Measurements from ENCODE around the gene MCM3AP.
"Not testable (repeated sequence)": the region's sequence is repeated elsewhere in the genome, so short reads cannot be mapped to it uniquely, and the experiment has no call there.

Gene MCM3AP

GRCh38 chr21:46243960-46244361, 41.5 kb downstream of the MCM3AP start:
- TF ChIP-seq HDGF (IDR thresholded peaks at IDR 0.05; ENCODE audit: borderline replicate concordance): no peak
- TF ChIP-seq SUZ12 (IDR thresholded peaks at IDR 0.05): no peak
- no peak for TF ChIP-seq ELF4 (IDR thresholded peaks at IDR 0.05)
- TF ChIP-seq TARDBP (IDR thresholded peaks at IDR 0.05): no peak
- no peak for TF ChIP-seq ARNT (IDR thresholded peaks at IDR 0.05)
- no peak for TF ChIP-seq CTBP1 (IDR thresholded peaks at IDR 0.05; ENCODE audit: borderline replicate concordance)
- TF ChIP-seq FOXM1 (IDR thresholded peaks at IDR 0.05; ENCODE audit: borderline replicate concordance): no peak
- TF ChIP-seq ZNF384 (IDR thresholded peaks at IDR 0.05): no peak
- no peak for TF ChIP-seq NFRKB (IDR thresholded peaks at IDR 0.05)
- no peak for TF ChIP-seq FOXK2 (IDR thresholded peaks at IDR 0.05)
- DNase-seq (ENCODE audit: extremely low spot score): no peak
- ChIA-PET POLR2A (interaction anchor here (1.2 kb wide), 1 partner anchor 39 kb away, joined by 3 read pairs; no protein-coding TSS in a partner anchor), CTCF (no interaction called here)

GRCh38 chr21:46243325-46243724, 42.1 kb downstream of the MCM3AP start:
- POLR2A ChIA-PET: no interaction called here

GRCh38 chr21:46241577-46241976, 43.8 kb downstream of the MCM3AP start:
- POLR2A ChIA-PET; DNase-seq (ENCODE audit: extremely low spot score): not testable (repeated sequence)
- CTCF ChIA-PET: interaction anchor here (0.9 kb wide), 1 partner anchor 11 kb away, joined by 3 read pairs; no protein-coding TSS in a partner anchor

More at GRCh38 chr21:46243325-46243724, 42.1 kb downstream of the MCM3AP start:
- CTCF ChIA-PET: no interaction called here
- TF ChIP-seq FOXA1 (IDR thresholded peaks at IDR 0.05): no peak
- no peak for TF ChIP-seq NFRKB (IDR thresholded peaks at IDR 0.05)
- no peak for TF ChIP-seq CTBP1 (IDR thresholded peaks at IDR 0.05; ENCODE audit: borderline replicate concordance)
- TF ChIP-seq SP1 (IDR thresholded peaks at IDR 0.05): no peak
- TF ChIP-seq L3MBTL2 (conservative IDR thresholded peaks at IDR 0.05): no peak
- TF ChIP-seq ARNT (IDR thresholded peaks at IDR 0.05): no peak
- no peak for TF ChIP-seq FOXM1 (IDR thresholded peaks at IDR 0.05; ENCODE audit: borderline replicate concordance)
- DNase-seq (ENCODE audit: extremely low spot score): no peak

GRCh38 chr21:46239817-46240325, 45.5 kb downstream of the MCM3AP start:
- POLR2A ChIA-PET: no interaction called here
- CTCF ChIA-PET: no interaction called here
- no peak for TF ChIP-seq CTBP1 (IDR thresholded peaks at IDR 0.05; ENCODE audit: borderline replicate concordance)
- TF ChIP-seq L3MBTL2 (conservative IDR thresholded peaks at IDR 0.05): no peak
- TF ChIP-seq SUZ12 (IDR thresholded peaks at IDR 0.05): no peak
- TF ChIP-seq FOXK2 (IDR thresholded peaks at IDR 0.05): no peak
- TF ChIP-seq FOXM1 (IDR thresholded peaks at IDR 0.05; ENCODE audit: borderline replicate concordance): no peak
- no peak for TF ChIP-seq ZNF384 (IDR thresholded peaks at IDR 0.05)
- no peak for TF ChIP-seq BHLHE40 (IDR thresholded peaks at IDR 0.05; ENCODE audit: borderline replicate concordance)
- no peak for TF ChIP-seq FOXA1 (IDR thresholded peaks at IDR 0.05)
- no peak for TF ChIP-seq LEF1 (IDR thresholded peaks at IDR 0.05; ENCODE audit: borderline replicate concordance)
- DNase-seq (ENCODE audit: extremely low spot score): no peak

GRCh38 chr21:46237474-46237873, 47.9 kb downstream of the MCM3AP start:
- no peak for DNase-seq (ENCODE audit: extremely low spot score)
- ChIA-PET POLR2A (no interaction called here), CTCF (no interaction called here)
- TF ChIP-seq FOXM1 (IDR thresholded peaks at IDR 0.05; ENCODE audit: borderline replicate concordance) (no peak), ELF4 (IDR thresholded peaks at IDR 0.05) (no peak), FOXA1 (IDR thresholded peaks at IDR 0.05) (no peak)

- TF ChIP-seq TARDBP (IDR thresholded peaks at IDR 0.05): no peak
- no peak for TF ChIP-seq NFRKB (IDR thresholded peaks at IDR 0.05)
- no peak for TF ChIP-seq ARNT (IDR thresholded peaks at IDR 0.05)
- no peak for TF ChIP-seq LEF1 (IDR thresholded peaks at IDR 0.05; ENCODE audit: borderline replicate concordance)
- TF ChIP-seq ZNF384 (IDR thresholded peaks at IDR 0.05): no peak
- TF ChIP-seq ELF4 (IDR thresholded peaks at IDR 0.05): no peak
- TF ChIP-seq SUZ12 (IDR thresholded peaks at IDR 0.05): no peak
- TF ChIP-seq BHLHE40 (IDR thresholded peaks at IDR 0.05; ENCODE audit: borderline replicate concordance): no peak
- no peak for TF ChIP-seq PKNOX1 (IDR thresholded peaks at IDR 0.05)
- TF ChIP-seq HDGF (IDR thresholded peaks at IDR 0.05; ENCODE audit: borderline replicate concordance): no peak
- no peak for DNase-seq (ENCODE audit: extremely low spot score)
- ChIA-PET POLR2A (no interaction called here), CTCF (no interaction called here)
These were observed 50.9 kb downstream of the MCM3AP start for GRCh38 chr21:46234436-46234950.

GRCh38 chr21:46229923-46230260, 55.5 kb downstream of the MCM3AP start:
- POLR2A ChIA-PET: interaction anchor here (1.1 kb wide), 1 partner anchor 256 kb away, joined by 3 read pairs; no protein-coding TSS in a partner anchor
- no peak for TF ChIP-seq ZNF384 (IDR thresholded peaks at IDR 0.05)
- TF ChIP-seq FOXM1 (IDR thresholded peaks at IDR 0.05; ENCODE audit: borderline replicate concordance): no peak
- no peak for TF ChIP-seq FOXA1 (IDR thresholded peaks at IDR 0.05)
- no peak for TF ChIP-seq SP1 (IDR thresholded peaks at IDR 0.05)
- TF ChIP-seq PKNOX1 (IDR thresholded peaks at IDR 0.05): no peak
- TF ChIP-seq ARNT (IDR thresholded peaks at IDR 0.05): no peak
- no peak for TF ChIP-seq TARDBP (IDR thresholded peaks at IDR 0.05)
- TF ChIP-seq LEF1 (IDR thresholded peaks at IDR 0.05; ENCODE audit: borderline replicate concordance): no peak
- CTCF ChIA-PET: interaction anchor here (0.9 kb wide), 1 partner anchor 11 kb away, joined by 3 read pairs; no protein-coding TSS in a partner anchor
- no peak for DNase-seq (ENCODE audit: extremely low spot score)
